Stimulated activated CD8-positive, alpha-beta memory T cell treated with anti-CD3 and anti-CD28 coated beads, Interleukin-2, amount 100 ng/mL, for 48 hours (primary cell): ENCODE data around the gene SEC22C.
A peak's percentile ranks its signal among the peaks of the same experiment; 100 is the strongest.

Source experiments
- DNase-seq, 2 donors: peaks; one replicate each; pipeline ENCODE4 v3.0.0-alpha.2; 2020; ENCODE audit warnings: low read depth in 2 of 2

The SEC22C gene

DNA sequence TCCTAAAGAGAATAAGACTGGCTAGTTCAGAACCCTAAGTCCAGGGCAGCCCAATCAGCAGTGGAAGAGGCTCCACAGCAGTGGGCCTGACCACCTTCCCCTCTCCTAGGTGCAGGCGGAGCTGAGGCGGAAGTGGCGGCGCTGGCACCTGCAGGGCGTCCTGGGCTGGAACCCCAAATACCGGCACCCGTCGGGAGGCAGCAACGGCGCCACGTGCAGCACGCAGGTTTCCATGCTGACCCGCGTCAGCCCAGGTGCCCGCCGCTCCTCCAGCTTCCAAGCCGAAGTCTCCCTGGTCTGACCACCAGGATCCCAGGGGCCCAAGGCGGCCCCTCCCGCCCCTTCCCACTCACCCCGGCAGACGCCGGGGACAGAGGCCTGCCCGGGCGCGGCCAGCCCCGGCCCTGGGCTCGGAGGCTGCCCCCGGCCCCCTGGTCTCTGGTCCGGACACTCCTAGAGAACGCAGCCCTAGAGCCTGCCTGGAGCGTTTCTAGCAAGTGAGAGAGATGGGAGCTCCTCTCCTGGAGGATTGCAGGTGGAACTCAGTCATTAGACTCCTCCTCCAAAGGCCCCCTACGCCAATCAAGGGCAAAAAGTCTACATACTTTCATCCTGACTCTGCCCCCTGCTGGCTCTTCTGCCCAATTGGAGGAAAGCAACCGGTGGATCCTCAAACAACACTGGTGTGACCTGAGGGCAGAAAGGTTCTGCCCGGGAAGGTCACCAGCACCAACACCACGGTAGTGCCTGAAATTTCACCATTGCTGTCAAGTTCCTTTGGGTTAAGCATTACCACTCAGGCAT is 45.6 kb downstream of the SEC22C start:
- DNase-seq, result peak; percentile 19 to 30

DNA sequence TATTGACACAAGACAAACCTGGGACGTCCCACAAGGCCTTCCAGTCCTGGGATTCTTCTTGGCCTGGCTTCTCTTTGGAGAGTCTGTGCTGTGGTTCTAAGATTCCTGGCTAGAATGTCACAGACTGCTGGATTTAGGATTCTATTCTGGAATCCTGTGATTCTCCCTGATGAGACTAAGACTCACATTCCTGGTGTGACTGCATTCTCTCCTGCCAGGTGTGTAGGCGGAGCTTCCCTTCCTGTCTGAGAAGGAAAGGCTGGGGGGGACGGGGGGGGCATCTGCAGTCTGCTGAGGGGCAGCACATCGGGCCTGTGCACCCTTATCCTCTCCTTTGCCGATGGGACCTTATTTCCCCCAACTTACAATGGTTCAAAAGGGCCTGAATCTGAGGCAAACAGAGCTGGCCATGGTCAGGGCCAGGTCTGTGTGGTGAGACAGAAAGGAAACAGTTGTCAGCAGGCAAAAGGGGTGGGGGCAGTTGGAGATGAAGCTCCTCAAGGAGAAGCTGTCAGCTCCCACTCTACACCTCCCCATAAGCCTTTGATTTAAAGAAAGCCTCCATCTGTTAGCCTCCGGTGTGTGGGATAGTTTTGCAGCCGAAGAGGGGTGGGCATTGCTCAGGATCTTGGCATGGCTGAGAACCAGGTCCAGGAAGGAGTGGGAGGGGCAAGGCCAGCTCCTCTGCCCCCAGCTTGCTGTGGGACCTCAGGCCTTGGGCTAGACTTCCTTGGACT is 48.4 kb downstream of the SEC22C start:
- DNase-seq, result no peak

DNA sequence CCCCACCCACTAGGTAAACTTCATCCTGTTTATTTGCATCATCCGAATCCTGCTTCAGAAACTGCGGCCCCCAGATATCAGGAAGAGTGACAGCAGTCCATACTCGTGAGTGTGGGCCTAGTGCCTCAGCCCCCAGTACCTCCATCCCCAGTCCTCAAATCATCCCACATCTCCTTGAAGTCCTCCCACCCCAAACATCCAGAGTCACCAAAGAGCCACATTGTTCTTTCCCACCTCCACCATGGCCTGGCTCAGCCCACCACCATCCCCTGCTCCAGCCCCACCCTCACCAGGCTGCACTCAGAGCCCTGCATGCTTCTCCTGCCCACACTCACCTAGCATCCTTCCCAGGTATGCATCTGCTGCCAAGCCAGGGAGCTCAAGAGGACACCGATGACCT is 49.5 kb downstream of the SEC22C start:
- no peak for DNase-seq

DNA sequence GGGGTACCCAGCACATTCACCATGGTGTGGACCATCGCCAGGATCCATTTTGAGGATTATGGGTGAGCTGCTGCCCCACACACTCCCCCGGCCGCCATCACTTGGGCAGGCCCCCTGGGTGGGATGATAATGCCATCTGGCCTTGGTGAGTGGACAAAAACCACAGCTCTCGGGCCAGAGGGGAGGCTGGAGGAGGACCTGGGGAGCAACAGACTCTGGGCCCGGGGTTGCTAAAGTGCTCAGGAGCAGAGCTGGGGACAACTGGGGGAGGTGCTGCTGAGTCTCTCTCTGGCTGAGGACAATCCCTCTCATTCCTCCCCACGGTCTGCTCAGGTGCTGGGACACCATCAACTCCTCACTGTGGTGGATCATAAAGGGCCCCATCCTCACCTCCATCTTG is 50.3 kb downstream of the SEC22C start:
- no peak for DNase-seq

DNA sequence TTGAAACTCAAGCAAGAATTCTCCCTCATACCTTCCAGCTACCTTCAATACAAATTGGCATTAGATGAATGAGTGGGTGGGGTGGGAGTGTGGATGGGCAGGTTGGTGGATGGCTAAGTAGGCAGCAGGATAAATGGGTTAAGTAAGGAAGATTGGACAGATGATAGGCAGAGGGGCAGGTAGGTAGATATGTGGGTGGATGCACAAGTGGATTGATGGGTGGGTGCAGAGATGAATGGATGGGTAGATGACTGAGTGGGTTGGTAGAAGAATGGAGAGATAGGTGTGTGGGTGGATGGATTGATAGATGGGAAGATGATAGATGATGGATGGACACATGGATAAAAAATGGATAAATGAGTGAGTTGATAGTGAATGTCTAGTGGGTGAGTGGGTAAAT is 51.7 kb downstream of the SEC22C start:
- DNase-seq, result no peak

DNA sequence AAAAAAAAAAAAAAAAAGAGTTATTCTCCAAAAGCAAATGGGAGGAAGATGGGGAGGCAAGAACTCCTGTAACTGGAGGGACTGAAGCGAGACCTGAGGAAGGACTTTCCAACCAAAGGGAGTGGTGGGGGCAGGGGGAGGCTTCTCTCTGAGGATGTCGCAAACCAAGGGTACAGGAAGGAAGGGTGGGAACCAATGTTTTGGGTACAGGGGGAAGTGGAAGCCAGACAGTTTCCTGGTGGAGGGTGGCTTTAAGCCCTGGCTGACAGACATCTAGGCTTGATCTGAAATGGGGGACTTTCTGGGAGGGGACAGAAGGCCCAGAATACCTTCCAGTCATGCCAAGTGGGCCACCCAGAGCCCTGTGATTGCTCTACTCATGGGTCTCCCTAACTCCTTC is 52.3 kb downstream of the SEC22C start:
- DNase-seq, result no peak

DNA sequence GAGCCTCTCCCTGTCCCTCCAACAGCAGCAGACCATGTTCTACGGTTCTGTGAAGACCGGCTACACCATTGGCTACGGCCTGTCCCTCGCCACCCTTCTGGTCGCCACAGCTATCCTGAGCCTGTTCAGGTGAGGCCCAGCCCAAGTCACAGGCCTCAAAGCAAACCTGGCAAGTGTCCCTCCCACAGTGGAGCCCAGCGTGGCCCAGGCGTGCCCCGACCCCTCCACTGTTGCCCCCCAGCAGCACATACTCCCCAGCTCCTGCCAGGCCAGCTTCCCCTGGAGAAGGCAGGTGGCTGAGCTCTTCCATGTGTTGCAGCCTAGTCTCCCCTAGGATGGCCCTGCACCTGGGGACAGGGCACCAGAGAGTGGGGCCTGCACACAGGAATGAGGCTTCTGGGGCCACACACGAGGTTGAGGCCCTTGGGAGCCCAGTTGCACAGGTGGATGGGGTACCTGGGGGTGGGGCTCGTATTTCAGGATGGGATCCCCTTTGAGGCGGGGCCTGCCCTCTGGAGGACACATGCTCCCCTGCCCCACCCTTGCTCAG is 54.3 kb downstream of the SEC22C start:
- DNase-seq, result no peak

DNA sequence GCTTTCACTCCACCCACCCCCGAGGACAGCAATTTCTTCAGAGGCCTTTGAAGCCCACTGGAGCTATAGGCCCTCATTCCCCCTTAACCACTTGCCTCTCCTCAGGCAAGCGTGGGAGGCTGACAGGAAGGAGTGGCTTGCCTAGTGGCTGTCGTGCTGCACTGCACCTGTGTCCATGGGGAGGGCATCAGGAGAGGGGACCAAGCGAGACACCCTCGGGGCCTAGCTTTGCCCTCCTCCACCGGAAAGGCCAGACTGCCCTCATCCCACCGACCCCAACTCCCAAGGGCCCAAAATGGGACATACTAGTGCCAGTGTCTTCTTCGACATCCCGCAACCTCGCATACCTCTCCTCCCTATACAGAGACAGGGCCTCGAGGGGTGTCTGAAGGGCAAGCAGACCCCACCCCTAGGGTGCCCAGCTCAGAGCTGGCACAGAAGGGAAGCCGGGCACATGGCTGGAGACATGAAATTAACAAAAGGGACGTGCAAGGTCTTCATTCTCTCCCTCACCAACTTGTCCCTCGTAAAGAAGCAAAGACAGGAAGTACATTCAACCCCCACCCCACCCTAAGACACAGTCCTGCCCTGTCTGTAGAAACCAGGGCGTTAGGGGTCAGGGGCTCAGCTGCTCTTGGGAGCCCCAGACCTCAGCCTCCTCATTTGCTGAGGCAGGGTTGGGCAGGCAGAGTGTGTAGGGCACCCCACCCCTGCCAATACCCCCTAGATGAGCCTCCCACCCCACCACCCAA is 55.0 kb downstream of the SEC22C start:
- DNase-seq, result peak in 1 of 2 donors; percentile 37

DNA sequence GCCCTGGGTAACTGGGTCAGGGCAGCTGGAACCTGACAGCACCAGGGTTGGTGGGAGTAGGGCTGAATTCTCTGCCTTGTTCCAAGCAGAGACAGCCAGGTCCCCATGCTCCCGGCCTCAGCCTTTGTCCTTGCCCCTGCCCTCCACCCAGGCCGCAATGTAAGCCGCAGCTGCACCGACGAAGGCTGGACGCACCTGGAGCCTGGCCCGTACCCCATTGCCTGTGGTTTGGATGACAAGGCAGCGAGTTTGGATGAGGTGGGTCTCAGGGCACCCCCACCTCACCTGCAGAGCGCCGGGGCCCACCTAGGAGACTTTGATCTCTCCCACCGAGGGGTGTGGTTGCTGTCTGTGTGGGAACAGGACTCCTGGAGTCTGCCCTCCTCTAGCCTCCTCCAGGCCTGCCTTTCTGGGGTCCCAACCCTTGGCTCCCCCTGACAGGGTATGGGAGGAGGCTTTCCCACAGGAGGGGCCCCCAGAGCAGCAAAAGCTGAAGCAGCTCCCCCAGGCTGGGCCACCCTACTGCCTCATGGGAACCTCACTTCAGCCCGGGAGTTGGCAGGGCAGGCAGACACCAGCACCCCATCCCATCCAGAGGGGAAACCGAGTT is 55.9 kb downstream of the SEC22C start:
- no peak for DNase-seq

DNA sequence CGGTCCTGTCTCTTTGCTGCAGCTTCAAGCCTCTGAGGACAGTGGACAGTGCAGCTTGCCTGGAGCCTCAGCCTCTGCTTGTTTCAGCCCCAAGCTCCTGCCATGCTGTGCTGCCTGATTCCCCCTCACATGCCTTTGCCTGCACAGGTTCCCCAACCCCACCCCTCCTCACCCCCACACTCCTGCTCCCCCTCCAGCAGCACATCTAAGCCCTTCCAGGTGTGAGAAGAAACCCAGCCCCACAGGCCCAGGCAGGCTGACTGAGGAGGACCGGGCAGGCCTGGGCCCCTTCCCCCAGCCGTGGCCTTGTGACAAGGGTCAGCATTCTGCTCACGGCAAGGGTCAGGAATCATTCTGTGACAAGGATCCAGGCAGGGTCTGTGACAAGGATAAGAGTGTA is 56.6 kb downstream of the SEC22C start:
- DNase-seq, result no peak

DNA sequence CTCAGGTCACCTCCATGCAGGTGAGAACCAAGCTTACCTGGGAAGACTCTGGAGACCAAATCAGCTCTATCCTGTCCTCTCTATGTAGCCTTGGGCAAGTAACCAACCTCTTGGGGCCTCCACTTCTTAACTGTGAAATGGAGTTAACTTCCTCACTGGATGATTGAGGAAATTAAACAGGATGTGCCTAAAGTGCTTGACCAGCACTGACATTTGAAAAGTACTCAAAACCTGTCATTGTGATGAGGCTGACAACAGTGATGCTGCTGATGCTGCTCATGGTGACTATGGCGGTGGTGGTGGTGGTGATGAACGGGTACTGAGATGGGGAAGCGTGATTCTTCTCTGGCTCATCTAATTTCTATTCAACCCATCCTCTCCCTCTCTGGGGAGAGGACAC is 57.0 kb downstream of the SEC22C start:
- DNase-seq, result no peak

DNA sequence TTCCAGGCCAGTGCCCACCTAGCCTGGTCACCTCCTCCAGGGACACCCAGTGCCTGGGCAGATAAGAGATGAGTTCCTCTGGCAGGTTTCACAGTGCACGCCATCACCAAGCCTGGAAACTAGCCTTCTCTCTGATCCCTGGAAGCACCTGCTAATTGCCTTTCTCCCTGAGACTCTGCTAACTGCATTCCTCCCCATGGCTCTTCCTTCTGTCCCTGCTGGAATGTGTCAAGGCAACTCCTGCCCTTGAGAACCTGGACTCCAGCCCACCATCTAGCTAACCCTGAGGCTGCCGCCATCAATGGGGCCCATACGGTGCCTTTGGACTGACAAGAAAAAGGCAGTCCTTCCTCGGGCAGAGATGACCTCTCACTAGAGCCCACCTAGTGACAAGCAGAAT is 60.9 kb downstream of the SEC22C start:
- no peak for DNase-seq

DNA sequence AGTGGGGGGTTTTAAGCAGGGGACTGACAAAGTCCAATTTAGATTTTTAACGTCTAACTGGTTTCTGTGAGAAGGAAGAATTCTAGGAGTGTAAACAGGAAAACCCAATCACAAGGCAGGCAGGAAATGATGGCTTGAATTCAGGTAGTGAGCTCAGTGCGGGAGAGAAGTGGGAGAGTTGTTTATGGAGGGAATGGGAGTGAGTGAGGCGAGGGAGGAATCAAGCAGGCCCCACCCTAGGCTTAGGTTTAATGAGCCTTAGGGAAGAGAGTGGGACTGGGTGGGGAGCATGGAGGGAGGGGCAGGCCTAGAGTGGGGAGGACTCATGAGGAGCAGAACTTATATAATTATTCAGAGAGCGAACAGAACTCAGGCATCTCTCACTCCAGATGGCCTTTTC is 61.4 kb downstream of the SEC22C start:
- DNase-seq, result no peak

DNA sequence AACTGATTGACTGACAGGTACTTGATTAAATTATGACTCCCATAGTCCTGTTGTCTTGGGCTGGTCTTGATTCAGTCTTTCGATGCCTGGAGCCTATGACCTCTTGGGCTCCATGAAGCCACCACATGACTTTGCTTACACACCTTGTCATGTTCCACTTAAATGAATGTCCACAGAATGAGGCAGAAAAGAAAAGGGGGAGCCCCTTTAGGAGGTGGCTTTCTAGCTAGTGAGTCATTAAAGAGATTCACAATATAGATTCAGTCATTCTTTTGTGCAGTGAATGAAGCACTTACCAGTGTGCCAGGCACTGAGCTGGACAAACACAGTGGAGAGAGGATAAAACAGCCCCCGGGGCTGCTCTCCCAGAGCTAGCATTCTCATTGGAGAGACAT is 62.2 kb downstream of the SEC22C start:
- DNase-seq, result no peak

DNA sequence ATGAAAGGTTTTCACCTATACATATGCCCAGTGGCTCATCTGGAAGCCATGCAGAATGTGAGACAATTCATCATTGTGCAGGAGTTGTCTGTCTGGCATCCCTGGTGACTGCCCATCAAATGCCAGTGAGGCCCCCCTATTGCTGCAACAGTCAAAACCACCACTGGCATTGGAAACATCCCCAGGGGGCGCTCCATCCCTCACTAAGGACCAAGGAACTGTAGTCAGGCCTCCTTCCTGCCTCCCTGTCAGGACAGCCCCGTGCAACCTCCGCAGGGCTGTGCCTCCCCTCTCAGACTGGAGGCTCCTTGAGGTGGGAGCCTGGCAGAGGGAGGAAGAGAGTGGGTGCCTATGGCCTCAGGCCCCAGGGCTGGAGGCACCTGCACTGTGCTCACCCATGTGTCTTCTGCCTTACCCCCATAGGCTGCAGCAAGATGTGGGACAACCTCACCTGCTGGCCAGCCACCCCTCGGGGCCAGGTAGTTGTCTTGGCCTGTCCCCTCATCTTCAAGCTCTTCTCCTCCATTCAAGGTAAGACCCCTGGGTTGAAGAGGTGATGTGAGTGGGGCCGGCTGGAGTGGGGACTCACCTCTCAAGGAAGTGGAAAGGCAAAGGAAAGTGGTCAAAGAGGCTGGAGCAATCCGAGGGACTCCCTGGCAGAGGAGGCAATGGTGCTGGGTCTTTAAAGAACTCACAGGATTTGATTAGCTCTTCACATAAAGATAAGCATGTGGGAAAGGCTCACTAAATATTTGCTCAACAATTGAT is 62.8 kb downstream of the SEC22C start:
- DNase-seq, result peak in 1 of 2 donors; percentile 20

DNA sequence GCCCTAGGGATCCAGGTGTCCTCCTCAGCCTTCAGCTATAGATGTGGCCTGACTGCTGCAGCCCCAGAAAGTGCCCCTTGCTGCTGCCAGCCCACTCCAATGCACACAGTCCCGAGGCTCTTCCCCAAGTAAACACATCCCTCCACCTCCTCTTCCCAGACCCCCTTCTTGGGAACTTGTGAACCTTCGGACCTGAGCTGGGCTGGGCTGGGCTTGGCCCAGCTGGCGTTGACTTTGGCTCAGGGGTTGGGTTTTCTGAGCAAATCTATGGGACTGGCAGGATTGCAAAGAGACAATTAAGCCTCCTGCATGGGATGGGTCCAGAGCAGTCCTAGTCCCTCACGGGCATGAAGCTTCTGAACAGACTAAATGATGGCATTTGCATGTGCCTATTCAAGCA is 64.7 kb downstream of the SEC22C start:
- no peak for DNase-seq

DNA sequence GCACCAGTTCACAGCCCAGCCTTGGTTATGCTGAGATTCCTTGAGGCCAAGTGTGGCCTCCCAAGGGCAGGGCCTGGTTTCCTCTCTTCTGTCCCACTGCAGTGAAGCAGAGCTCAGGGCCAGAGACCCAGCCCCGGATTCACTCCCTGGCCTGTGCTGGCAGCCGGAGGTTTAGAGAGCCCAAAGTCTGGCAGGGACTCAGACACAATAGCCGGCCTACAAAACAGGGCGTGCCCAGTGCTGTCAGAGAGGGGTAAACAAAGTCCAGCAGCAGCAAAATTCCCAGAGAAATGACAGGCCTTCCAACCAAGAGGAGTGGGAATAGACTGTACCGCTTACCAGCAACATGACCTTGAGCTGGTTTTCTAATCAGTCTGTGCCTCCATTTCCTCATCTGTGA is 65.3 kb downstream of the SEC22C start:
- DNase-seq, result no peak

DNA sequence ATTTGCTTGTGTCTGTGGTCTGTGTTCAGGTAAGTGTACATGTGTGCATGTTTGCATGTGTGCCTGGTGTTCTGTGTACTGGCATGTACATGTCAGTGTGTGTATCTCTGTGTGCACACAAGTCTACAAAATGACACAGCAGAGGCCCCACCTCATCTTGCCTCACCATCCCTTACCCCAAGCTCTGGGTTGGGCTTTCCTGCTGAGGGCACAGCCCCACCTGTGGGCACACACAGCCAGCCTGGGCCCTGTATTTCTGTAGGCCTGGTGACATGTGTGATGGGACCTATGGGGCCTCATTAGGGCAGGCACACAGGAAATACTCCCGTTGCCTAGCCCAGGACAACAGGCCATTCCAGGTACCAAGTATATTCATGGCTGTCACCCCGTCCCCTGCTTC is 65.8 kb downstream of the SEC22C start:
- no peak for DNase-seq

DNA sequence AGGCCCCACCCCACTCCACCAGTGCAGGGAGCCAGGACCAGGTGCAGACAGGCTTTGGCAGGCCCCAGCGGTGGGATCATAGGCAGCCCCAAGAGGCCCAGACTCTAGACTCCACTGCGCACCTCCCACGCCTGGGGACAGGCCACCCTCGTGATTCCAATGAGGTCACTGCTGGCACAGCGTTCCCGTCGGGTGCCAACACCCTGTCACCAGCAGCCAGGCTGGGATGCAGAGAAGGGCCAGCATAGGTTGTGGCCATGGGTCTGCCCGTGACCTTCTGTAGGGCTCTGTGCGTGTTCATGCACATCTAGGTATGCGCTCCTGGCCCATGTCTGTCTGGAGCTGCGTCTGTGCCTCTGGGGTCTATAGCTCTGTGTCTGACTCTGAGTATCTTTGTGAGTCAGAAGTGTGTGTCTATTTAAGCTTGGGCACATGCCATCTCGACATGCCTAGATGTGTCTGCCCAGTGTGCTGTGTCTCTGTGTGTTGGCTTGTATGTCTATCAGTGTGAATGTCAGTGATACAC is 66.3 kb downstream of the SEC22C start:
- DNase-seq, result no peak

DNA sequence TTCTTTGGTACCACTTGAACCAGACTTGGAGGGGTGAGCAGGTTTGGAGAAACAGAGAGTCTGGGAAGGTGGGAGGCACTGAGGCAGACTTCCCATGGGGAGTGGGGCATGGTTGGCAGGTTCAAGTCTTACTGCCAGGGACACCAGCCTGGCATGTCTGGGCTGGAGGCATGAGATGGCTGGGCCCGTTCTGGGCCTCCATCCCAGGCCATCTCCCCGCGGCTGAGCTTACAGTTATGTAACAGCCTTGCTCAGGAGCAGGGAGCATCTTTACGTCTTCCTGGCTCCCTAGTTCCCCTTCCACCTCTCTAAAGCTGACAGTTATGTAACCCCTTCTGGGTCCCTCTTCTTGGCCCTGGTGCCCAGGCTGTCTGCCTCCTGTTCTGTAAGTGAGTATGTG is 66.9 kb downstream of the SEC22C start:
- no peak for DNase-seq

DNA sequence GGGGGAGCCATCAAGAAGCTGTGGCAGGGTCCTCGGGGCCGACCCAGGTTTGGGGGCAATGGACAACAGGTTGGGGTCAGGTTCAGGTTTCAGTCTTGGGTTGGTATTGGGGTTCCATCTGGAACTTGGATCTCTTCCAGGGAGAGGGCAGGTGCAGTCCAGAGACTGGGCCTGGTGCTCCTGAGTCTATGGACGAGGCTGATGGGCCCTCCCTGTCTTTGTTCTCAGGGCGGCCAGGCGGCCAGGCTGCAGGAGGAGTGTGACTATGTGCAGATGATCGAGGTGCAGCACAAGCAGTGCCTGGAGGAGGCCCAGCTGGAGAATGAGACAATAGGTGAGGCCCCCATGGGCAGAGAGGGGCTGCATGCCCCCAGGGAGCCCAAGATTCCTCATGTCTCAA is 68.2 kb downstream of the SEC22C start:
- DNase-seq, result no peak
